Measurements from ENCODE around the gene MAB21L3.

DNA sequence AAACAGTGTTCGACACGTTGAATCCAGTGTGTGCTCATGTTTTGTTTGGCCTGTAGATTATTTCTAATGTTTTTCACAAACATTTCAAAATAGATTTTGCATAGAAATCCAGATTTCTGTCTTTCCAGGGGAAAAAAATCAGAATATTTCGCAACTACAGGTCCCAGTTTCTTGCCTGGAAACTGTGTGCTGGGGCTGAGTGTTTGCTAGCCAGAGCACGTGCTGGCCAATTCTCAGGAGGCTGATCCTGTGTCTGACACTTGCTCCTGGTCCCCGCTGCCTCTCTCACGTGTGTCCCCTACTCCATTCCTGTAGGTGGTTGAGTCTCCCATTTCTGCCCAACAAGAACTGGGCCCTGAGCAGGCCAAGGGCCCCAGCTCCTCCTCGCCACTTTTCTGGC, 2.4 kb downstream of the MAB21L3 start:
- TF ChIP-seq CTCF (IDR thresholded peaks at IDR 0.05) (no peak), POLR2A (IDR thresholded peaks at IDR 0.05) (no peak)

All from uterus (tissue), 2 donors.